ENCODE measurements around the gene SLC22A31.

GRCh38 chr16:89175280-89176146 lies 24.8 kb downstream of the SLC22A31 start:
- TF ChIP-seq CTCF (IDR thresholded peaks at IDR 0.05) (no peak), POLR2A (IDR thresholded peaks at IDR 0.05) (no peak)
